HCT116 (cell line): ENCODE measurements around the gene GALNS. TPM values are rescaled to one million over a fixed set of nuclear protein-coding genes. Genes with fewer than 3 reads are reported as not detected.
A peak's percentile ranks its signal among the peaks of the same experiment; 100 is the strongest.

Experiments
- ATAC-seq: fragments of 200-7000 bp; cut with Tn5 transposase; 2 replicates; pipeline ENCODE4 v1.9.1; 2020; ENCODE audit warnings: mild to moderate bottlenecking, moderate library complexity
- BruUV-seq: library from RNA; stranded (reverse); fragments of 400-500 nt; replicated peaks from 2 replicates; lab custom pipeline; 2021; lab: Mats Ljungman, UMichigan
- CTCF ChIA-PET: fragments of 300-600 bp; sonication (Branson Sonifier 250); formaldehyde crosslinking; loops from one replicate; lab custom pipeline; 2021; ENCODE audit warnings: antibody characterized with exemption; lab: Charles Lee
- POLR2A ChIA-PET: fragments of 300-600, 350-600 bp; sonication (Branson Sonifier 250); formaldehyde crosslinking; loops from one replicate; lab custom pipeline; 2021; ENCODE audit warnings: antibody characterized with exemption; lab: Charles Lee
- RAD21 ChIA-PET, 2 experiments: fragments of 300-600 bp; sonication (Branson Sonifier 250); formaldehyde crosslinking; loops; one replicate each; lab custom pipeline; 2023; ENCODE audit warnings: low total read pairs in 2 of 2; ENCODE audit not compliant: uncharacterized antibody in 2 of 2, unreplicated experiment in 2 of 2, low non-redundant PET in 1 of 2; lab: Charles Lee
- DNase-seq: peaks from one replicate; pipeline ENCODE4 v3.0.0-alpha.2; 2010; ENCODE audit warnings: low read depth, low spot score
- H2AFZ ChIP-seq: fragments of 200-600 bp; shearing (Covaris generic), sonication (generic); 2 replicates; pipeline ENCODE4 v1.6.1; 2017; ENCODE audit warnings: low read depth, mixed run types, mixed read lengths, antibody characterized with exemption, low read length; ENCODE audit not compliant: poor library complexity, severe bottlenecking
- H3K27ac ChIP-seq: 2 replicates; pipeline ENCODE4 v1.5.1; 2012; ENCODE audit warnings: low read depth, low read length
- H3K27me3 ChIP-seq: fragments of 200-600 bp; sonication (generic); 2 replicates; pipeline ENCODE4 v1.6.1; 2016; ENCODE audit warnings: mixed run types, low read length, mixed read lengths; ENCODE audit not compliant: insufficient read depth
- H3K36me3 ChIP-seq, 2 experiments: fragments of 200-500 bp in 1 of 2; fragments of 200-600 bp in 1 of 2; sonication (Bioruptor generic) in 1 of 2; sonication (generic) in 1 of 2; 2 replicates each; pipeline versions ENCODE4 v1.5.1 to v1.6.1; 2014 to 2016; ENCODE audit warnings: low read length in 2 of 2, inconsistent platforms in 1 of 2, mixed read lengths in 1 of 2, mixed run types in 1 of 2; ENCODE audit not compliant: insufficient read depth in 2 of 2, control insufficient read depth in 1 of 2
- H3K4me1 ChIP-seq, 2 experiments: fragments of 200-600 bp in 1 of 2; sonication (generic) in 1 of 2; 2 replicates each; pipeline versions ENCODE4 v1.5.1 to v1.6.1; 2012 to 2017; ENCODE audit warnings: low read length in 2 of 2, inconsistent platforms in 1 of 2, mild to moderate bottlenecking in 1 of 2, mixed read lengths in 1 of 2, mixed run types in 1 of 2, moderate library complexity in 1 of 2; ENCODE audit not compliant: insufficient read depth in 2 of 2, control insufficient read depth in 1 of 2
- H3K4me2 ChIP-seq: fragments of 200-600 bp; sonication (generic); 2 replicates; pipeline ENCODE4 v1.6.1; 2017; ENCODE audit warnings: mixed run types, low read length, mixed read lengths
- H3K4me3 ChIP-seq, 2 experiments: fragments of 200-600 bp in 1 of 2; sonication (generic) in 1 of 2; replicated peaks in 1 of 2; 2 replicates each; pipeline ENCODE4 v1.5.1; 2011 to 2016; ENCODE audit warnings: low read length in 2 of 2, control low read depth in 1 of 2, low read depth in 1 of 2, mild to moderate bottlenecking in 1 of 2, mixed read lengths in 1 of 2, mixed run types in 1 of 2
- H3K79me2 ChIP-seq: fragments of 200-600 bp; sonication (generic); 2 replicates; pipeline ENCODE4 v1.6.1; 2017; ENCODE audit warnings: mild to moderate bottlenecking, mixed run types, low read length, moderate library complexity, mixed read lengths; ENCODE audit not compliant: insufficient read depth
- H3K9ac ChIP-seq: fragments of 200-600 bp; sonication (generic); 2 replicates; pipeline ENCODE4 v1.6.1; 2016; ENCODE audit warnings: low read length, mixed read lengths
- H3K9me2 ChIP-seq: fragments of 200-600 bp; sonication (generic), shearing (Covaris generic); 2 replicates; pipeline ENCODE4 v1.6.1; 2017; ENCODE audit warnings: mixed run types, mild to moderate bottlenecking, moderate library complexity; ENCODE audit not compliant: insufficient read depth
- H3K9me3 ChIP-seq, 2 experiments: fragments of 200-500 bp in 1 of 2; fragments of 200-600 bp in 1 of 2; sonication (Bioruptor generic) in 1 of 2; sonication (generic) in 1 of 2; 2 replicates each; pipeline ENCODE4 v1.6.1; 2014 to 2017; ENCODE audit warnings: low read length in 2 of 2, mixed read lengths in 2 of 2, inconsistent platforms in 1 of 2, low read depth in 1 of 2, mild to moderate bottlenecking in 1 of 2, mixed run types in 1 of 2, moderate library complexity in 1 of 2; ENCODE audit not compliant: control insufficient read depth in 1 of 2, insufficient read depth in 1 of 2
- H4K20me1 ChIP-seq: fragments of 200-600 bp; sonication (generic), shearing (Covaris generic); 2 replicates; pipeline ENCODE4 v1.6.1; 2017; ENCODE audit warnings: mixed run types, mild to moderate bottlenecking, moderate library complexity; ENCODE audit not compliant: insufficient read depth
- CBX3 ChIP-seq: IDR thresholded peaks from 2 replicates; pipeline ENCODE4 v1.6.1; 2012; ENCODE audit warnings: low read depth
- CEBPB ChIP-seq: IDR thresholded peaks from 2 replicates; pipeline ENCODE4 v1.6.1; 2012; ENCODE audit warnings: low read depth
- EGR1 ChIP-seq: IDR thresholded peaks from 2 replicates; pipeline ENCODE4 v1.6.1; 2012; ENCODE audit warnings: low read depth
- ELF1 ChIP-seq: IDR thresholded peaks from 2 replicates; pipeline ENCODE4 v1.6.1; 2012; ENCODE audit warnings: low read depth, borderline replicate concordance
- EZH2 ChIP-seq: fragments of 200-600 bp; sonication (generic); IDR thresholded peaks from 2 replicates; pipeline ENCODE4 v1.6.1; 2017; ENCODE audit warnings: antibody characterized with exemption, mixed run types
- EZH2phosphoT487 ChIP-seq: fragments of 200-600 bp; IDR thresholded peaks from 2 replicates; pipeline ENCODE4 v1.6.1; 2018; ENCODE audit warnings: antibody characterized with exemption, borderline replicate concordance
- FOSL1 ChIP-seq: IDR thresholded peaks from 2 replicates; pipeline ENCODE4 v1.6.1; 2012; ENCODE audit warnings: low read depth
- JUND ChIP-seq: IDR thresholded peaks from 2 replicates; pipeline ENCODE4 v1.6.1; 2012
- RAD21 ChIP-seq: IDR thresholded peaks from 2 replicates; pipeline ENCODE4 v1.6.1; 2012; ENCODE audit warnings: low read depth, mild to moderate bottlenecking
- SIN3A ChIP-seq: IDR thresholded peaks from 2 replicates; pipeline ENCODE4 v1.6.1; 2012; ENCODE audit warnings: low read depth
- SP1 ChIP-seq: IDR thresholded peaks from 2 replicates; pipeline ENCODE4 v1.6.1; 2012; ENCODE audit warnings: low read depth
- TCF7L2 ChIP-seq: IDR thresholded peaks from 2 replicates; pipeline ENCODE4 v1.7.0; 2011; ENCODE audit warnings: borderline replicate concordance, inconsistent platforms; ENCODE audit not compliant: insufficient read depth, insufficient read length; ENCODE audit errors: extremely low read depth
- YY1 ChIP-seq: IDR thresholded peaks from 2 replicates; pipeline ENCODE4 v1.6.1; 2011; ENCODE audit warnings: low read length, low read depth, moderate library complexity, mild to moderate bottlenecking; ENCODE audit not compliant: insufficient replicate concordance; ENCODE audit errors: extremely low read depth
- ZFX ChIP-seq: fragments of 450-650 bp; IDR thresholded peaks from 2 replicates; pipeline ENCODE4 v1.6.1; 2017
- ZNF274 ChIP-seq: fragments of 200-500 bp; sonication (Bioruptor generic); IDR thresholded peaks from 2 replicates; pipeline ENCODE4 v1.6.1; 2014; ENCODE audit warnings: mild to moderate bottlenecking, low read depth, low read length, inconsistent platforms
- intact Hi-C: fragments of 100-400 bp; cut with micrococcal nuclease; formaldehyde crosslinking; loops from 2 replicates; pipeline ENCODE4 v1.10.0; 2022
- total RNA-seq: library from RNA; stranded (reverse); gene quantifications from one replicate; pipeline ENCODE4 v1.2.1, GENCODE V29; 2021; ENCODE audit not compliant: unreplicated experiment
- TF ChIP-seq, protein P1 (sequence below), 3 experiments: fragments of 200-600 bp in 1 of 3; sonication (generic) in 1 of 3; IDR thresholded peaks in 2 of 3; conservative IDR thresholded peaks in 1 of 3; 2 replicates each; pipeline ENCODE4 v1.5.1; 2012 to 2017; ENCODE audit warnings: low read depth in 2 of 3, low read length in 2 of 3, antibody characterized with exemption in 1 of 3, borderline replicate concordance in 1 of 3, control low read depth in 1 of 3, mild to moderate bottlenecking in 1 of 3, mixed read lengths in 1 of 3, mixed run types in 1 of 3, moderate library complexity in 1 of 3; ENCODE audit not compliant: insufficient read depth in 1 of 3

GALNS gene
- total RNA-seq, 1 experiment from 2014 or later, result 44.6 TPM

DNA sequence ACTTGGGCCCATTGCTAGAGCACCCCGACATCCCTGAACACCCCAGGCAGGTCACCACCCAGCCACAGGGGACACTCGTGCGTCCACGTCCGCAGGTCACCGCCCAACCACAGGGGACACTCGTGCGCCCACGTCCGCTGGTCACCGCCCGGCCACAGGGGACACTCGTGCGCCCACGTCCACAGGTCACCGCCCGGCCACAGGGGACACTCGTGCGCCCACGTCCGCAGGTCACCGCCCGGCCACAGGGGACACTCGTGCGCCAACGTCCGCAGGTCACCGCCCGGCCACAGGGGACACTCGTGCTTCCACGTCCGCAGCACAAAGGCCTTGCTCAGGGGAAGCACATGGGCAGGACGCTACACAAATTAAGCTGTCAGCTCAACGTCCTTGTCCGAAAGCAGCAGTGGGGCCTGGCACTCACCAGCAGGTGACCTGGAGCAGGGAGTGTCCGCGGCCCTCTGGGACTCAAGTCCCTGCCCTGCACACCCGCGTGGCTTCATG, 17.7 kb downstream of the GALNS start:
- intact Hi-C loops, result no loop called here
- H3K36me3 ChIP-seq, result no peaks in the 10 kb centered on the region
- peak overlapping the region; percentile 39; the same call in 1 of the 2 replicates for H3K27ac ChIP-seq
- ATAC-seq, result peak; percentile 29; the same call in 1 of the 2 replicates
- TF ChIP-seq SP1 (no peak), YY1 (no peak), TCF7L2 (no peak)
- TF ChIP-seq, protein P1, sequence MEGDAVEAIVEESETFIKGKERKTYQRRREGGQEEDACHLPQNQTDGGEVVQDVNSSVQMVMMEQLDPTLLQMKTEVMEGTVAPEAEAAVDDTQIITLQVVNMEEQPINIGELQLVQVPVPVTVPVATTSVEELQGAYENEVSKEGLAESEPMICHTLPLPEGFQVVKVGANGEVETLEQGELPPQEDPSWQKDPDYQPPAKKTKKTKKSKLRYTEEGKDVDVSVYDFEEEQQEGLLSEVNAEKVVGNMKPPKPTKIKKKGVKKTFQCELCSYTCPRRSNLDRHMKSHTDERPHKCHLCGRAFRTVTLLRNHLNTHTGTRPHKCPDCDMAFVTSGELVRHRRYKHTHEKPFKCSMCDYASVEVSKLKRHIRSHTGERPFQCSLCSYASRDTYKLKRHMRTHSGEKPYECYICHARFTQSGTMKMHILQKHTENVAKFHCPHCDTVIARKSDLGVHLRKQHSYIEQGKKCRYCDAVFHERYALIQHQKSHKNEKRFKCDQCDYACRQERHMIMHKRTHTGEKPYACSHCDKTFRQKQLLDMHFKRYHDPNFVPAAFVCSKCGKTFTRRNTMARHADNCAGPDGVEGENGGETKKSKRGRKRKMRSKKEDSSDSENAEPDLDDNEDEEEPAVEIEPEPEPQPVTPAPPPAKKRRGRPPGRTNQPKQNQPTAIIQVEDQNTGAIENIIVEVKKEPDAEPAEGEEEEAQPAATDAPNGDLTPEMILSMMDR (IDR thresholded peaks at IDR 0.05 in 2 of 3, conservative IDR thresholded peaks at IDR 0.05 in 1 of 3; ENCODE audit: borderline replicate concordance in 1 of 3, insufficient read depth in 1 of 3, low read depth in 2 of 3, low read length in 2 of 3), result peak; percentile 30 to 61 (median 51); a peak in 5 of 6 replicates
- TF ChIP-seq, all 23 proteins: peak for 1
- ChIA-PET POLR2A (no interaction called here), RAD21 (no interaction called here), CTCF (no interaction called here)
- Histone ChIP-seq H3K9ac (no peak overlapping the region), H3K4me1 (no peaks in the 10 kb centered on the region), H3K27me3 (no peaks in the 10 kb centered on the region), H4K20me1 (no peaks in the 10 kb centered on the region), H3K4me3 (no peak overlapping the region), H3K4me2 (no peak overlapping the region), H3K9me2 (no peaks in the 10 kb centered on the region), H3K79me2 (no peaks in the 10 kb centered on the region), H3K9me3 (no peaks in the 10 kb centered on the region), H2AFZ (no peak overlapping the region)
- BruUV-seq, result no TSS peak
- no peak for DNase-seq

DNA sequence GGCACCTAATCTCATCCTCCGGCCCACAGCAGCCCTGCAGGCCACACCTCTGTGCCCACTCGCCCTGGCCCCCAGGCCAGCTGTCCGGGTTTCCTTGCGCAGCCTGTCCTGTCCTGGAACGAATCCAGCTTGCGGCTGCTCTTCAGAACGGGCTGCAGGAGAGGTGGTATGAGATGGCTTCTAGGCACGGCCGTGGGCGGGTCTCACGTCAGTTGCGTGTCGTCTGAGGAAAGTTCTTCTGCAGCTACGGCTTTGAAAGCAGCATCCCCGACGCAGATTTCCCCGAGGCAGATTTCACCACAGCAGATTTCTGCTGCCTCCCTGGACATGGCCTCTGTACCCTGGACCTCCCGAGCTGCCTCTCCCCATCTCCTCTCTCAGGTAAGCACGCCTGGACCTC, 18.2 kb downstream of the GALNS start:
- ChIA-PET RAD21 (no interaction called here), CTCF (no interaction called here), POLR2A (no interaction called here)
- H3K79me2 ChIP-seq, result no peaks in the 10 kb centered on the region
- H3K9ac ChIP-seq, result no peak overlapping the region
- intact Hi-C loops, result no loop called here
- BruUV-seq, result no TSS peak
- no peaks in the 10 kb centered on the region for H3K36me3 ChIP-seq
- no peaks in the 10 kb centered on the region for H3K27me3 ChIP-seq
- no peak for ATAC-seq
- no peak overlapping the region for H3K4me3 ChIP-seq
- no peak overlapping the region for H3K4me2 ChIP-seq
- H4K20me1 ChIP-seq, result no peaks in the 10 kb centered on the region
- H2AFZ ChIP-seq, result no peak overlapping the region
- TF ChIP-seq ZNF274, result no peak
- TF ChIP-seq EGR1, result no peak
- TF ChIP-seq CBX3, result no peak
- TF ChIP-seq ELF1, result no peak
- no peak for TF ChIP-seq CEBPB
- no peak for TF ChIP-seq RAD21
- TF ChIP-seq JUND, result no peak
- TF ChIP-seq TCF7L2, result no peak
- TF ChIP-seq SIN3A, result no peak
- TF ChIP-seq EZH2, result no peak
- TF ChIP-seq EZH2phosphoT487, result no peak
- TF ChIP-seq FOSL1, result no peak
- no peak for TF ChIP-seq ZFX
- no peak for DNase-seq
- H3K9me3 ChIP-seq, result no peaks in the 10 kb centered on the region
- H3K9me2 ChIP-seq, result no peaks in the 10 kb centered on the region
- peak overlapping the region; percentile 39; the same call in 1 of the 2 replicates for H3K27ac ChIP-seq
- H3K4me1 ChIP-seq, result no peaks in the 10 kb centered on the region
